HepG2 (cell line): Measurements from ENCODE around the gene C16orf87. TPM values are rescaled to one million over a fixed set of nuclear protein-coding genes. Genes with fewer than 3 reads are reported as not detected.

ENCODE experiments used
- AHR ChIP-seq: IDR thresholded peaks from 2 replicates; pipeline ENCODE4 v1.6.1; 2018; ENCODE audit warnings: missing genetic modification reagents, missing compliant biosample characterization
- CREM ChIP-seq, 2 experiments: sonication (generic) in 1 of 2; formaldehyde crosslinking in 1 of 2; IDR thresholded peaks; 2 replicates each; pipeline versions ENCODE4 v1.4.0 to v1.6.1; 2016 to 2020; ENCODE audit warnings: antibody characterized with exemption in 1 of 2, mild to moderate bottlenecking in 1 of 2, missing genetic modification reagents in 1 of 2
- HDAC1 ChIP-seq: sonication (generic); formaldehyde crosslinking; IDR thresholded peaks from 2 replicates; pipeline ENCODE4 v1.5.1; 2020; ENCODE audit warnings: mild to moderate bottlenecking, missing genetic modification reagents
- NFKBIZ ChIP-seq: IDR thresholded peaks from 2 replicates; pipeline ENCODE4 v1.6.1; 2018; ENCODE audit warnings: missing genetic modification reagents, missing compliant biosample characterization
- SALL1 ChIP-seq: sonication (generic); formaldehyde crosslinking; IDR thresholded peaks from 2 replicates; pipeline ENCODE4 v1.8.0; 2022; ENCODE audit warnings: mild to moderate bottlenecking, missing genetic modification reagents
- SAP130 ChIP-seq: IDR thresholded peaks from 2 replicates; pipeline ENCODE4 v1.6.1; 2016; ENCODE audit warnings: low read depth
- SMAD1 ChIP-seq: sonication (generic); formaldehyde crosslinking; IDR thresholded peaks from 2 replicates; pipeline ENCODE4 v1.4.0; 2020; ENCODE audit warnings: missing genetic modification reagents, low read depth, mild to moderate bottlenecking, borderline replicate concordance
- ZFAT ChIP-seq: sonication (generic); formaldehyde crosslinking; conservative IDR thresholded peaks from 2 replicates; pipeline ENCODE4 v1.8.1; 2023; ENCODE audit warnings: missing genetic modification reagents, inconsistent platforms
- ZNF143 ChIP-seq: sonication (generic); formaldehyde crosslinking; IDR thresholded peaks from 2 replicates; pipeline ENCODE4 v1.4.0; 2020; ENCODE audit warnings: missing genetic modification reagents
- ZNF205 ChIP-seq: IDR thresholded peaks from 2 replicates; pipeline ENCODE4 v1.6.1; 2018; ENCODE audit warnings: missing biosample characterization, missing genetic modification reagents
- ZNF260 ChIP-seq: sonication (generic); formaldehyde crosslinking; IDR thresholded peaks from 2 replicates; pipeline ENCODE4 v1.4.0; 2020; ENCODE audit warnings: missing genetic modification reagents, low read depth, mild to moderate bottlenecking, borderline replicate concordance
- ZNF282 ChIP-seq: fragments of 450-650 bp; IDR thresholded peaks from 2 replicates; pipeline ENCODE4 v1.6.1; 2018; ENCODE audit not compliant: partially characterized antibody
- ZNF382 ChIP-seq: sonication (generic); formaldehyde crosslinking; IDR thresholded peaks from 2 replicates; pipeline ENCODE4 v1.5.0; 2020; ENCODE audit warnings: missing genetic modification reagents, mild to moderate bottlenecking, borderline replicate concordance
- ZNF414 ChIP-seq: sonication (generic); formaldehyde crosslinking; IDR thresholded peaks from 2 replicates; pipeline ENCODE4 v1.5.0; 2020; ENCODE audit warnings: missing genetic modification reagents
- polyA plus RNA-seq, 8 experiments: library from polyadenylated mRNA; depleted of rRNA in 3 of 8; stranded (reverse) in 7 of 8; unstranded in 1 of 8; fragments of >200 nt; fragmentation: Illumina TruSeq in 4 of 8; extraction: Trizol in 4 of 8; gene quantifications; 2 replicates each; pipeline versions ENCODE4 v1.2.1 to v1.2.3, GENCODE V29; 2011 to 2016; ENCODE audit warnings: low read depth in 4 of 8, missing spikeins in 1 of 8, mixed read lengths in 1 of 8; ENCODE audit not compliant: insufficient read depth in 1 of 8
- total RNA-seq, 5 experiments: library from RNA; depleted of rRNA; stranded (reverse); fragments of >200 nt; fragmentation: Illumina TruSeq; extraction: Trizol; gene quantifications; 2 replicates each; pipeline ENCODE4 v1.2.3, GENCODE V29; 2016; ENCODE audit warnings: low read depth in 1 of 5
- TF ChIP-seq, protein P1 (sequence below): sonication (generic); formaldehyde crosslinking; IDR thresholded peaks from 2 replicates; pipeline ENCODE4 v1.8.0; 2022; ENCODE audit warnings: mild to moderate bottlenecking, missing genetic modification reagents, borderline replicate concordance
- TF ChIP-seq, protein P2 (sequence below): IDR thresholded peaks from 2 replicates; pipeline ENCODE4 v1.6.1; 2016
- TF ChIP-seq, protein P3 (sequence below): sonication (generic); formaldehyde crosslinking; IDR thresholded peaks from 2 replicates; pipeline ENCODE4 v1.9.0; 2021; ENCODE audit warnings: mild to moderate bottlenecking, missing genetic modification reagents

Gene C16orf87
- total and polyA plus RNA-seq, 2 of the 13 experiments (the other 11 are each of a cell fraction or from before 2014, with no cell fraction given) = 8.6 to 19.5 TPM

DNA sequence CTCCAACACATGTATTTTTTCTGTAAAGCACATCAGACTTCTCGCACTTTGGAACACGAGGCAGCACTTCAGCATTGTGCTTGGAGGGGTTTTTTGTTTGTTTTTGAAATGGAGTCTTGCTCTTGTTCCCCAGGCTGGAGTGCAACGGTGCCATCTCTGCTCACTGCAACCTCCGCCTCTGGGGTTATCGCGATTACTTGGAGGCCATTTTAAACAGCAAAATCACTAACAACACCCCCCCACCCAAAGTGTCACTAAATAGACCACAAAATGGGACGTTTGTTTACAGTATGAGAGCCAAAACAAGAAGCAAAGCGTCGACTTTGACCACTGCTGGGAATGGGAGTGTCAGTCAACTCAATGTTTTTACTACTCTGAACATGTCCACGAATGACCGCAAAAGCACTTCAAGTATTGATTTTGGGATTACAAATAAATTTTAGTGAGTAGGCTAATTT, 9.0 kb upstream of the C16orf87 start (continued):
- TF ChIP-seq ZNF414 (CRISPR knock-in tag) (0 out of 2 replicates have a peak, but pooled peaks have one; percentile 27), HDAC1 (CRISPR knock-in tag) (no peak; the same call in 1 of the 2 replicates), SAP130 (CRISPR knock-in tag) (peak; percentile 47; the same call in 1 of the 2 replicates), CREM (IDR thresholded peaks at IDR 0.05) (no peak), CREM (CRISPR knock-in tag; IDR thresholded peaks at IDR 0.05) (no peak), ZNF282 (no peak), ZNF382 (CRISPR knock-in tag) (no peak), AHR (CRISPR knock-in tag) (no peak), ZNF260 (CRISPR knock-in tag) (no peak), SALL1 (peak; percentile 42; the same call in 1 of the 2 replicates), NFKBIZ (CRISPR knock-in tag) (no peak), ZNF205 (CRISPR knock-in tag) (no peak), ZNF143 (CRISPR knock-in tag) (no peak), SMAD1 (CRISPR knock-in tag) (no peak), ZFAT (CRISPR knock-in tag) (no peak)
- TF ChIP-seq, protein P1, sequence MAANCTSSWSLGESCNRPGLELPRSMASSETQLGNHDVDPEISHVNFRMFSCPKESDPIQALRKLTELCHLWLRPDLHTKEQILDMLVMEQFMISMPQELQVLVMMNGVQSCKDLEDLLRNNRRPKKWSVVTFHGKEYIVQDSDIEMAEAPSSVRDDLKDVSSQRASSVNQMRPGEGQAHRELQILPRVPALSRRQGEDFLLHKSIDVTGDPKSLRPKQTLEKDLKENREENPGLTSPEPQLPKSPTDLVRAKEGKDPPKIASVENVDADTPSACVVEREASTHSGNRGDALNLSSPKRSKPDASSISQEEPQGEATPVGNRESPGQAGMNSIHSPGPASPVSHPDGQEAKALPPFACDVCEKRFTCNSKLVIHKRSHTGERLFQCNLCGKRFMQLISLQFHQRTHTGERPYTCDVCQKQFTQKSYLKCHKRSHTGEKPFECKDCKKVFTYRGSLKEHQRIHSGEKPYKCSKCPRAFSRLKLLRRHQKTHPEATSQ (CRISPR knock-in tag) = no peak
- TF ChIP-seq, protein P2, sequence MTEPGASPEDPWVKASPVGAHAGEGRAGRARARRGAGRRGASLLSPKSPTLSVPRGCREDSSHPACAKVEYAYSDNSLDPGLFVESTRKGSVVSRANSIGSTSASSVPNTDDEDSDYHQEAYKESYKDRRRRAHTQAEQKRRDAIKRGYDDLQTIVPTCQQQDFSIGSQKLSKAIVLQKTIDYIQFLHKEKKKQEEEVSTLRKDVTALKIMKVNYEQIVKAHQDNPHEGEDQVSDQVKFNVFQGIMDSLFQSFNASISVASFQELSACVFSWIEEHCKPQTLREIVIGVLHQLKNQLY (CRISPR knock-in tag) = no peak
- TF ChIP-seq, protein P3, sequence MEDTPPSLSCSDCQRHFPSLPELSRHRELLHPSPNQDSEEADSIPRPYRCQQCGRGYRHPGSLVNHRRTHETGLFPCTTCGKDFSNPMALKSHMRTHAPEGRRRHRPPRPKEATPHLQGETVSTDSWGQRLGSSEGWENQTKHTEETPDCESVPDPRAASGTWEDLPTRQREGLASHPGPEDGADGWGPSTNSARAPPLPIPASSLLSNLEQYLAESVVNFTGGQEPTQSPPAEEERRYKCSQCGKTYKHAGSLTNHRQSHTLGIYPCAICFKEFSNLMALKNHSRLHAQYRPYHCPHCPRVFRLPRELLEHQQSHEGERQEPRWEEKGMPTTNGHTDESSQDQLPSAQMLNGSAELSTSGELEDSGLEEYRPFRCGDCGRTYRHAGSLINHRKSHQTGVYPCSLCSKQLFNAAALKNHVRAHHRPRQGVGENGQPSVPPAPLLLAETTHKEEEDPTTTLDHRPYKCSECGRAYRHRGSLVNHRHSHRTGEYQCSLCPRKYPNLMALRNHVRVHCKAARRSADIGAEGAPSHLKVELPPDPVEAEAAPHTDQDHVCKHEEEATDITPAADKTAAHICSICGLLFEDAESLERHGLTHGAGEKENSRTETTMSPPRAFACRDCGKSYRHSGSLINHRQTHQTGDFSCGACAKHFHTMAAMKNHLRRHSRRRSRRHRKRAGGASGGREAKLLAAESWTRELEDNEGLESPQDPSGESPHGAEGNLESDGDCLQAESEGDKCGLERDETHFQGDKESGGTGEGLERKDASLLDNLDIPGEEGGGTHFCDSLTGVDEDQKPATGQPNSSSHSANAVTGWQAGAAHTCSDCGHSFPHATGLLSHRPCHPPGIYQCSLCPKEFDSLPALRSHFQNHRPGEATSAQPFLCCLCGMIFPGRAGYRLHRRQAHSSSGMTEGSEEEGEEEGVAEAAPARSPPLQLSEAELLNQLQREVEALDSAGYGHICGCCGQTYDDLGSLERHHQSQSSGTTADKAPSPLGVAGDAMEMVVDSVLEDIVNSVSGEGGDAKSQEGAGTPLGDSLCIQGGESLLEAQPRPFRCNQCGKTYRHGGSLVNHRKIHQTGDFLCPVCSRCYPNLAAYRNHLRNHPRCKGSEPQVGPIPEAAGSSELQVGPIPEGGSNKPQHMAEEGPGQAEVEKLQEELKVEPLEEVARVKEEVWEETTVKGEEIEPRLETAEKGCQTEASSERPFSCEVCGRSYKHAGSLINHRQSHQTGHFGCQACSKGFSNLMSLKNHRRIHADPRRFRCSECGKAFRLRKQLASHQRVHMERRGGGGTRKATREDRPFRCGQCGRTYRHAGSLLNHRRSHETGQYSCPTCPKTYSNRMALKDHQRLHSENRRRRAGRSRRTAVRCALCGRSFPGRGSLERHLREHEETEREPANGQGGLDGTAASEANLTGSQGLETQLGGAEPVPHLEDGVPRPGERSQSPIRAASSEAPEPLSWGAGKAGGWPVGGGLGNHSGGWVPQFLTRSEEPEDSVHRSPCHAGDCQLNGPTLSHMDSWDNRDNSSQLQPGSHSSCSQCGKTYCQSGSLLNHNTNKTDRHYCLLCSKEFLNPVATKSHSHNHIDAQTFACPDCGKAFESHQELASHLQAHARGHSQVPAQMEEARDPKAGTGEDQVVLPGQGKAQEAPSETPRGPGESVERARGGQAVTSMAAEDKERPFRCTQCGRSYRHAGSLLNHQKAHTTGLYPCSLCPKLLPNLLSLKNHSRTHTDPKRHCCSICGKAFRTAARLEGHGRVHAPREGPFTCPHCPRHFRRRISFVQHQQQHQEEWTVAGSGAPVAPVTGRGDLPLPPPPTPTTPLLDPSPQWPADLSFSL (CRISPR knock-in tag) = no peak
